Hepatocyte (in vitro differentiated cells): ENCODE measurements around the gene BCAP31.

Experiments
- CTCF ChIP-seq: fragments of 200-600 bp; sonication (generic); IDR thresholded peaks from 2 replicates; pipeline ENCODE4 v1.5.1; 2016; ENCODE audit warnings: antibody characterized with exemption, mild to moderate bottlenecking; ENCODE audit not compliant: poor library complexity
- EZH2 ChIP-seq: fragments of 200-600 bp; sonication (generic); IDR thresholded peaks from 2 replicates; pipeline ENCODE4 v1.6.1; 2016; ENCODE audit warnings: antibody characterized with exemption, mild to moderate bottlenecking, borderline replicate concordance
- EZH2phosphoT487 ChIP-seq: fragments of 200-600 bp; sonication (generic); IDR thresholded peaks from one replicate; pipeline ENCODE4 v1.6.1; 2018; ENCODE audit warnings: antibody characterized with exemption, mild to moderate bottlenecking, low read depth, moderate library complexity; ENCODE audit not compliant: unreplicated experiment, severe bottlenecking

- TF ChIP-seq CTCF (no peak), EZH2 (no peak), EZH2phosphoT487 (no peak)
Measured at GRCh38 chrX:153707406-153707805, 16.8 kb downstream of the BCAP31 start.
